GM21423 (cell line): Measurements from ENCODE around the gene DIDO1.

ENCODE experiments used
- ATAC-seq: cut with Tn5 transposase; IDR thresholded peaks from one replicate; pipeline ENCODE4 v1.9.1; 2021; ENCODE audit warnings: mild to moderate bottlenecking, moderate library complexity; ENCODE audit not compliant: unreplicated experiment

The DIDO1 gene

DNA sequence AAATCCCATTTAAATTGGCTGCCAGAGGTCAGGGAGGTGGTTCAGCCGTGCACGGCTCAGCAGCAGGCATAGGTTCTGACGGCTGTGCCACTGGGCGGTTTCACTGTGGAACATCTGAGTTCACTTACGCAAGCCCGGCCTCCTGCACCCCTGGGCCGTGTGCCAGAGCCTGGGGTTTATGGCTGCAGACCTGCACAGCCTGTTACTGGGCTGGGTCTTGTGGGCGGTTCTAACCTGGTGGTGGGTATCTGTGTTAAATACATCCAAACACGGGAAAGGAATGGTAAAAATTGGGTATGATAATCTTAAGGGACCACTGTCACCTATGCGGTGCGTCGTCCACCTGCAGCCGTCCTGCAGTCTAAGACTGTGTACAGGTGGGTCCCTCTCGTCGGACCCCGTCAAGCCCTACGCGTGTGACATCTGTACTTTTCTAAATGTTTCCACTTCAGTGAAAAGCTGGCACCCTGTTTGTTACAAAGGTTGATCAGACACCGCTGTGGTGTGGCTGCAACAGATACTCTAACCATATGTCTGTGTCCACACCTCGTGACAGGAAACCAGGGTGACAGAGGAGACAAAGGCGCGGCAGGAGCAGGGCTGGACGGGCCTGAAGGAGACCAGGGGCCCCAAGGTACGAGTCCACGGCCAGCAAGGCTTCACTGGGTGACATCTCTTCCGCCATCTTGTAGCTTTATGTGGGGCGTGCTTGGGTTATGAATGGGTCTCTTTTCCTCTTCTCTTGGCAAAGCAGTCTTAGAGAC lies 88.0 kb downstream of the DIDO1 start:
- ATAC-seq, result peak; percentile 64

DNA sequence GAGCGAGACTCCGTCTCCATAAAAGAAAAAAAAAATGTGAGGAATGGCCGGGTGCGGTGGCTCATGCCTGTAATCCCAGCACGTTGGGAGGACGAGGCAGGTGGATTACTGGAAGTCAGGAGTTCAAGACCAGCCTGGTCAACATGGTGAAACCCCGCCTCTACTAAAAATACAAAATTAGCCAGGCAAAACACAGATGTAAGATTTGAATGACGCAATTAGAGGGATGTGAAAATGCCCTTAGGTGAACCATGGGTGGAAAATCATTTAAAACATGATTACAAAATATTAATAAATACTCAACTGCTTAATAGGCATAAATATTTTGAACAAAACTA lies 88.5 kb downstream of the DIDO1 start:
- ATAC-seq, result peak; percentile 15

GRCh38 chr20:62836967-62837490 lies 89.3 kb downstream of the DIDO1 start:
- no peak for ATAC-seq

- ATAC-seq, result no peak
Measured at GRCh38 chr20:62835931-62836861, 90.1 kb downstream of the DIDO1 start.

GRCh38 chr20:62834967-62835730 lies 91.2 kb downstream of the DIDO1 start:
- ATAC-seq, result no peak

DNA sequence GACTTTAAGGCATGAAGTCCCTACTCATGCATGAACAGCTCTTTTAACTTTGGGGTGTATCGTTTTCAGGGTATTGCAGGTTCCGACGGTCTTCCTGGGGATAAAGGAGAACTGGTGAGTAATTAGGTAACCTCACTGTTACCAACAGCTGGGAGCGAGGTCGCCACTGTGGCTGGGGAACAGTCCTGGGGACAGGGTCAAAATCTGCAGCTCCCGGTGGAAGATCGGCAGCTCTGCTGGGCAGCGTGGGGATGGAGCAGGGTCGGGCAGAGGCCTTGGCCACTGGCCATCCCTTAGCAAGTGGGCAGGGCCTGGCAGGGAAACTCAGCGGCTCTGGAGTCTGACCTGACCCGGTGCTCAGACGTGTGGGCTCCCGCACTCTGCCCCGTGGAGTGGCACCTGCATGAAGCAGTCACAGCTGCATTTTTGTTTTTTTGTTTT lies 93.3 kb downstream of the DIDO1 start:
- peak; percentile 28 for ATAC-seq

- ATAC-seq, result peak; percentile 67
Measured at GRCh38 chr20:62832212-62832922, 93.9 kb downstream of the DIDO1 start.

DNA sequence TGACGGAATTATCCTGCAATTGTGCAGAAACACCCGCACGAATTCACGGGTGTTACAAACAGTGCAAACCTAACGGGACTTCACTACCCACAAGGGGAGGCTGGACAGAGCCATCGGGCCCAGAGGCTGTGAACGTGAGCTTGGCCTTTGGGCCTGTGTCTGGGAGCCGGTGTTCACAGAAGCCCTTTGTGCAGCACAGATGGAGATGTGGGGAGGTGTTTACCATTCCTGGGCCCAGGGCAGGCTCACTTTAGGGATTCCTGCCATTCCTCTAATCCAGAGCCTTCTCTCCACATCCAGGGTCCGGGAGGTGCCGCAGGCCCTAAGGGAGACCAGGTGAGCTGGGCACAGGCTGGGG lies 94.5 kb downstream of the DIDO1 start:
- ATAC-seq, result no peak

DNA sequence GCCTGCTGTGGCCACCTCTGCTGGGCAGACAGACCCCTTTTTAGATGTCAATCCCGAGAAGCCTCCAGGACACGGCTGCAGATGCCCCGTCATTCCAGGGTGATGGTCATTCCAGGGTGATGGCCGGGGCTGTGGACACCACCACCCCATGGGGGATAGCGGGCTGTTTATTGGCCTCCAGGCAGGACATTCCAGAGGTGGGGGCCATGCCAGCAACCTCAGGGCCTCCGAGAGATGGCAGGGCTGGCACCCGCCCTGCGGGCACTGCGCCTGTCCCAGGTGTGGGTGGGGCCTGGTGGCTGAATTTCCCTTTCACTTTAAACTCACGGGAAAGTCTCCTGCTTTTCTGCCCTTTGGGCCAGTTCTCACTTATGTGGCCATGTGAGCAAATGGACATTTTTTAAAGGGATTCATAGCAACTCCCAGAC lies 94.9 kb downstream of the DIDO1 start:
- ATAC-seq, result no peak

DNA sequence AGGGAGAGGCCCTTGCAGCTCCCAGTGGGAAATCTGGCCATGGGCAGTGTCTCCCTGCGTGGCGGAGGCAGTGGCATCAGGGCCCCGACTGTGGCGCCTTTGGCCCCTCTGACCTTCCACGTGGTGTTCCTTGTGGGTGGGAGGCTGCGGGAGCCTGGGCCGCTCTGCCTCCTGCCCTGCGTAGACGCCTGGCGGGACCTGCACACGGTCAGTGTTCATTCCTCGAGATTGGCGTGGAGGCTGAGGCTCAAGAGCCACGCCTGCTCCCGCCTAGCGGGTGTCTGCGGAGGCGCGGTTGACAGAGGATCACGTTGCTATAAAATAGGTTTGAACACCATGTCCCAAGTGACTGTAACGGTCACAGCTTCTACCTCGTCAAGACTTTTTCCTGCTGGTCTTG lies 95.5 kb downstream of the DIDO1 start:
- no peak for ATAC-seq

- ATAC-seq, result no peak
Measured at GRCh38 chr20:62830251-62830650, 96.1 kb downstream of the DIDO1 start.

GRCh38 chr20:62829231-62830230 lies 96.8 kb downstream of the DIDO1 start:
- no peak for ATAC-seq

- ATAC-seq, result no peak
Measured at GRCh38 chr20:62828511-62829230, 97.6 kb downstream of the DIDO1 start.

GRCh38 chr20:62828051-62828450 lies 98.3 kb downstream of the DIDO1 start:
- ATAC-seq, result no peak
